ENCODE results near the gene PHOSPHO2.

PHOSPHO2 gene

DNA sequence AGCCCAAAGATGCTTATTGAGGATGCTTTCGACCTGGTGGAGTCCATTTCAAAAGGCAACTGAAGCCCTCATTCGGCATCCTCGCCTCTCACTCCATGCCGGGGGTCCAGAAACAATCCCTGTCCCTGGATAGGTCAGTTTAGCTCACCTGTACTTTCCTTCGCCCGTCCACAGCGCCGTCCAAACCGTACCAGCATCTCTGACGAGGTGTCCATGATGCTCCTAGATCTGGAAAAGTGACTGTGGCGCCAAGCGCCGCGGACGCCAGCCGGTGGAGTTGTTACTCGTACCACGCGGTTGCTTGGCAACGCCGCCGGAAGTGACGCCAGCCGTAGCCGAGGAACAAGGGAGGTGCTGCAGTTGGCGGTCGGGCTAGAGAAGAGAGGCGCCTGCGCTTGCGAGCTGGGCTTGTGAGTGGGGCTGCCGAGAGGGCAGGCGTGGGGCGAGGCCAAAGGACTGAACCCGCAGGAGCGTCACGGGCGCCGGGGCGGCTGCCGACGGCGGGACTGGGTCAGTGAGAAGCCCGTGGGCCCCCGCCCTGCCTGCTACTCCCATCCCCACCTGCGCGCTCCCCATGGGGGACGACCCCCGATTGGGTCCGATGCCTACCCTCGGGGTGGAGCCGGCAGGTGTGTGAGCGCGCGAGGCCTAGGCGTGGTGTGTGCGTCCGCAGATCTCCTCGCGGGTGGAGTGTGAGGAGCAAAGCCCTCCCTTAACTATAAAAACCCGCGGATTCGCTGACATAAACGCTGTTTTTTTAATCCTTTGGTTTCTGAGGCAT lies at the start of gene PHOSPHO2, which contains the start of gene CFAP210:
PHOSPHO2 (plus strand) TSS at position 357 of the 781 bp plus-strand sequence. CDS start 6,503 bp downstream, outside the sequence.
CFAP210 (minus strand) TSS at position 293 of the 781 bp plus-strand sequence; CDS start at position 215, 78 bp downstream.
- DNase-seq = peak; percentile 99

DNA sequence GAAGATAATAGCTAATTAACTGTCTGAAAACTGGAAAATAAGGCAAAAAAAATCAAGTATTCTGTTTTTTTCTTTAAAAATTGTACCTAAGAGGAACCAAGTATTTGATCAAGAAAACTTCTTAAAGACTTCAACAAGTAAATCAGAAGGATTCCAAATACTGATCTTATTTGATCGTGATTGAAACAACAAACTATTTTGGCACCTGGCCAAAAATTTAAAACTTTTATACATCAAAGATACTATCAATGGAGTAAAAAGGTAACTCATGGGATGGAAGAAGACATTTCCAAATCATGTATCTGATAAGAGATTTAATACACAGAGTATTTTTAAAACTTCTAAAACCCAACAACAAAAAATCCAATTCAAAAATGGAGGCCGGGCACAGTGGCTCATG lies 46.8 kb upstream of the PHOSPHO2 start:
- no peak for DNase-seq

DNA sequence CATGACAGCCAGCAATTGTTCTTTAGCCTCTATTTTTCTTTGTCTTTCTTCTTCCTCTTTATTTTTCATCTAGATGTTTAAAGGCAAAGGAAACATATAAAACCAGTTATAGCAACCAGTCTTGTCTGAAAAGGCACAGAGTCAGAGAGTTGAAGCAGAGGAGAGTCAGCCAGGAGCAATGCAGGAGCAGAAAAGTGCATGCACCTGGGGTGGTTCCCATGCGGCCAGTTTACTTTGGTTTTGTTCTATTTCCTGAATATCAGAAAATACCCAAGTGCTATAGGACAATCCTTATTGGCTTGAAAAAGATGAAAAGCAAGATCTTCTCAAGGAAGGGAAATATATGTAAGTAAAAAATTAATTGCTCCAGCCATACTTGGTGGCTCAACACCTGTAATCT lies 45.0 kb upstream of the PHOSPHO2 start:
- DNase-seq = no peak

GRCh38 chr2:169653636-169654035 lies 40.6 kb upstream of the PHOSPHO2 start:
- DNase-seq = no peak

DNA sequence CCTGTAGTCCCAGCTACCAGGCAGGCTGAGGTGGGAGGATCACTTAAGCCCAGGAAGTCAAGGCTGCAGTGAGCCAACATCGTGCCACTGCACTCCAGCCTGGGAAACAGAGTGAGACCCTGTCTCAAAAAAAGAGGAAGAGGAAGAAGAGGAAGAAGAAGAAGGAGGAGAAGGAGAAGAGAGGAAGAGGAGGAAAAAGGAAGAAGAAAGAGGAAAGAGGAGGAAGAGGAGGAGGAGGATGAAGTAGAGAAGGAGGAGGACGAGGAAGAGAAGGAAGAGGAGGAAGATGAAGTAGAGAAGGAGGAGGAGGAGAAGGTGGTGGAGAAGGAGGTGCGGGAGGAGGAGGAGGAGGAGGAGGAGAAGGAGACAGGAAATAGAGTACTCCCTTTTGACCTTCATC lies 38.1 kb upstream of the PHOSPHO2 start:
- DNase-seq = no peak

DNA sequence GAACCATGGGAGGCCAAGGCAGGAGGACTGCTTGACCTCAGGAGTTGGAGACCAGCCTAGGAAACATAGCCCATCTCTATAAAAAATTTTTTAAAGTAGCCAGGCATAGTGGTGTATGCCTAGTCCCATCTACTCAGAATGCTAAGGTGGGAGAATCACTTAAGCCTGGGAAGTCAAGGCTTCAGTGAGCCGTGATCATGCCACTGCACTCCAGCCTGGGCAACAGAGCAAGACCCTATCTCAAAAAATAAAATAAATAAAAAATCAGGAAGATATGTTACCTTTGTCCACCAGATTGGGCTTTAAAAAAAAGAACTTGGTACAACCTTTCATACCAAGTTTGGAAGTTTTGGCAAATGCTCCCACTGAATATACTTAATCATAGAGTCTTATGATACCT lies 35.4 kb upstream of the PHOSPHO2 start:
- DNase-seq = no peak

DNA sequence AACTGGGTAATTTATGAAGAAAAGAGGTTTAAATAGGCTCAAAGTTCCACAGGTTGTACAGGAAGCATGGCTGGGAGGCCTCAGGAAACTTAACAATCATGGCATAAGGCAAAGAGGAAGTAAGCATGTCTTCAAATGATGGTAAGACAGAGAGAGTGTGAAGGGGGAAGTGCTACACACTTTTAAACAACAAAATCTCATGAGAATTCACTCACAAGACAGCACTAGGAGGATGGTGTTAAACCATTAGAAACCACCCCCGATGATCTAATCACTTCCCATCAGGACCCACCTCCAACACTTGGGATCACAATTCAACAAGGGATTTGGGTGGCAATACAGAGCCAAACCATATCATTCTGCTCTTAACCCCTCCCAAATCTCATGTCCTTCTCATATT lies 34.9 kb upstream of the PHOSPHO2 start:
- no peak for DNase-seq

DNA sequence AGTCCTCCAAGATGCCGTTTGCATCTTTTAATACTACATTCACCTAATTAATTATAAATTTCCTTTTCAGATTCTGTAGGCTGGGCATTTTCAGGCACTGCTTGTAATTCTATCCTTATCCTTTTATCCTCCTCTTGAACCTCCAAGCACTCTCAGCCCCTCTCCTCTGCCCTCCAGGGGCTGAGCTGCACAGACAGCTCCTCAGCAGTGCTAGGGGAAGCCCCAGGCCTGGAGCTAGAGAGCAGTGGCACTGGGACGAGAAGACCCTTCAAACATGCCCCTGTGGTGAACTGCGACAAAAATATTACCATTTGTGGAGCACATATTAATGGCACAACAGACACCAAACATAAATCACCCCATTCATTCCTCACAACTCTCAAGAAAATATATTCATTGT lies 33.0 kb upstream of the PHOSPHO2 start:
- no peak for DNase-seq

- no peak for DNase-seq
These were observed 31.5 kb upstream of the PHOSPHO2 start for GRCh38 chr2:169662744-169663143.

GRCh38 chr2:169663247-169663646 lies 31.0 kb upstream of the PHOSPHO2 start:
- DNase-seq = no peak

- no peak for DNase-seq
These were observed 29.7 kb upstream of the PHOSPHO2 start for GRCh38 chr2:169664600-169664977.

GRCh38 chr2:169664978-169665930 lies 29.0 kb upstream of the PHOSPHO2 start:
- DNase-seq = no peak

DNA sequence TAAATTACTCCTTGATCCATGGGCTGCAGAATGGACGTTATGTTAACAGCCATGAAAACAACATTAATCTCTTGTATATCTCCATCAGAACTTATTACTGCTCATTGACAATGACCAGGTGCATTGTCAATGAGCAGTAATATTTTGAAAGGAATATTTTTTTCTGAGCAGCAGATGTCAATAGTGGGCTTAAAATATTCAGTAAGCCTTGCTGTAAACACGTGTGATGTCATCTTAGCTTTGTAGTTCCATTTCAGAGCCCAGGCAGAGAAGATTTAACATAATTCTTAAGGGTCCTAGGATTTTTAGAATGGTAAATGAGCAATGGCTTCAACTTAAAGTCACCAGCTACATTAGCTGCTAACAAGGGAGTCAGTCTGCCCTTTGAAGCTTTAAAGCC lies 26.7 kb upstream of the PHOSPHO2 start:
- DNase-seq = no peak

GRCh38 chr2:169670215-169670651 lies 24.0 kb upstream of the PHOSPHO2 start:
- no peak for DNase-seq

GRCh38 chr2:169670937-169671336 lies 23.3 kb upstream of the PHOSPHO2 start:
- DNase-seq = no peak

DNA sequence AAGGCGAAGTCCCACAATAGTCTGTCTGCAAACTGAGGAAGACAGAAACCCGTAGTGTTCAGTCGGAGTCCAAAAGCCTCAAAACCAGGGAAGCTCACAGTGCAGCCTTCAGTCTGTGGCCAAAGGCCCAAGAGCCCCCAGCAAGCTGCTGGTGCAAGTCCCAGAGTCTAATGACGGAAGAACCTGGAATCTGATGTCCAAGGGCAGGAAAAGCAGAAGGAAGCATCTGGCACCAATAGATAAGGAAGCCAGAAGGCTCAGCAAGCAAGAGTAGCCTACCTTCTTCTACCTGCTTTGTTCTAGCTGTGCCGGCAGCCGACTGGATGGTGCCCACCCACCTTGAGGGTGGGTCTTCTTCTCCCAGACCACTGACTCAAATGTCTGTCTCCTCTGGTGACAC lies 21.9 kb upstream of the PHOSPHO2 start:
- DNase-seq = no peak

DNA sequence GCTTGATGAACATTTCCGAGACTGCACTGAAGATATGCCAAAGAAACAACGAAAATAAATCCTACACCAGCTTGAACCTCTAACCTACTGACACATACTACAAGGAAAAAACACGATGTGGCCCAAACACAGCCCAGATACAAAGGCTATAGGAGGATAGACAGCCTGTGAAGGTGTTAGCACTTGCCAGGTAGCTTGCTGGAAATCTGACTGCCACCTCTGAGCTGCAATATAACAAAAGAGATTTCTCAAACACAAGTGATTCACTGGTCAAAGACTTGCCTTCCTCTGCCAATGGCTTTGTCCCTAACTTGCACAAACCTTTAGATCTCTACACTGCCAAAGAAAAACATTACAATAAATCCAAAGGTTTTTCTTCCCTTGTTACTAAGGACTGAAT lies 21.2 kb upstream of the PHOSPHO2 start:
- DNase-seq = no peak

GRCh38 chr2:169673921-169674320 lies 20.3 kb upstream of the PHOSPHO2 start:
- DNase-seq = no peak

DNA sequence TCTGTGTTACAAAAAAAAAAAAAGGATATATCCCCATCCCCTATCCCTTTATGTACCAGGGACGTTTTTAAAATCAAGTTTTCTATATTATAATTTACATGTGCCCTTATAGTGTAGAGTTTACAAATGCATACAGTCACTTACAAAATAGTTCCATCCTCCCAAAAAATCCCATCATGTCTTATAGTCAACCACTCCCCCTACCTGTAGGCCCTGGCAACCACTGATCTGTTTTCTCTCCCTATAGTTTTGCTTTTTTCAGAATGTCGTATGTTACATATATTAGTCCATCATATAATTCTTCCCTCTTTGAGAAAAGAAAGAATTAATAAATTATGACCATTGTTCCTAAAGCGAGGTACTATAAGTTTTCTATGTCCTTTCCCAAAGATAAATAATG lies 17.9 kb upstream of the PHOSPHO2 start:
- DNase-seq = no peak

DNA sequence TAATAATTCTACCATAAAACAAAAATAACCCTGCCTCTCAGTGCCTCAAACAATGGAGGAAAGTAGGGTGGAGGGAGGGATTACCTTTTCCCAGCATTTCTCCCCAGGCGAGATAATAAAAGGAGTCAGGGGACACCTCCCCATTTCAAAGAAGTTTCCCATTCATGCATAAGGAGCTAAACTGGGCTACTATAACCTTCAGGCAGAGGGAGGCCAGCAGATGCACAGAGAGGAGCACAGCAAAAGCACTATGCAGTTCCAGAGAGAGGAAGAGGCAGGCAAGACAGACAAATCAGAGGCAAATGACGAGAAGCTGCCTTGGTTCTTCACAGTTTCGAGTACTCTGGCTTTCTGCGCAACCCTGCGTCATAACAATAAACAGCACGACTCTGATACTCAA lies 17.4 kb upstream of the PHOSPHO2 start:
- DNase-seq = no peak

- no peak for DNase-seq
These were observed 11.2 kb upstream of the PHOSPHO2 start for GRCh38 chr2:169683054-169683424.

DNA sequence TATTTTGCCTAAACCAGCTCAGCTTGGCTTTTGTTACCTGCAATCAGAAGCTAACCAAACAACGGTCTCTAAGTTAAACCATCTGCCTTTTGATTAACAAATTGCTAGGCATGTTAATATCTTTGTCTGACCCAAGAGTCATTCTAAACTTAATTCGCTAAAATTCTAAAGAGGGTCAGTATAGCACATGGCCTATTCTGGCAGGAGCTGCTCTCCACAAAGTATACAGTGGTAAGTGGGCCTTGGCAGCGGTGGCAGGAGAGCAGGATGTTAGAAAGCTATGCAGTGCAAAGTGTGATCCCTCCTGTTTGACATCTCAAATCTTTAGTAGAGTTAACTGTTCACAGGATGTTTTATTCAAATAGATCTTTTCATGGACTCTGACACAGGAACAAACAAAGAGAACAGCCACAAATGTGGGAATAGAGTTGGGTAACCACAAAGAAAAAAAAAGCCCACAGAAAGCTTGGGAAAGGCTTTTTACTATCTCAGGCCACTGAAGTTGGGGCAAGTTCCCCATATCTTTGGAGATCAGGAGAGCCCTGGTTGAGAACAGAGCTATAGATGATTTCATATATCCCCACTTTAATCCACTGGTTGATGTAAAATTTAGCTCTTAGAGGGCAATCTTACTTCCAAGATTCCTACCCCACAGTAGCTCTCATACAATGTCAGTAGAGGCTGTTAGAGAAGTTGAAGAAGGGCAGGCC lies 10.7 kb upstream of the PHOSPHO2 start:
- DNase-seq = no peak

GRCh38 chr2:169684135-169684565 lies 10.1 kb upstream of the PHOSPHO2 start:
- no peak for DNase-seq

Measured in activated CD8-positive, alpha-beta memory T cell treated with anti-CD3 and anti-CD28 coated beads, Interleukin-2, amount 50 U/mL, for 4 hours (primary cell).